Astrocyte (in vitro differentiated cells and primary cell): ENCODE data around the gene LYRM2. TPM values are rescaled to one million over a fixed set of nuclear protein-coding genes. Genes with fewer than 3 reads are reported as not detected.

Experiments used
- DNase-seq: peaks from one replicate; pipeline ENCODE4 v3.0.0-alpha.2; 2010; ENCODE audit warnings: low read depth
- FAIRE-seq: peaks from 2 replicates; lab custom pipeline; 2011; peaks lifted over from hg19 to GRCh38; lab: Jason Lieb, UNC
- H2AFZ ChIP-seq: 2 replicates; pipeline ENCODE4 v1.6.0; 2012; ENCODE audit warnings: low read depth, low read length, inconsistent platforms
- H3K27ac ChIP-seq: 2 replicates; pipeline ENCODE4 v1.5.1; 2011; ENCODE audit warnings: low read depth, low read length, inconsistent platforms
- H3K27me3 ChIP-seq: 2 replicates; pipeline ENCODE4 v1.6.0; 2011; ENCODE audit warnings: low read length, inconsistent platforms; ENCODE audit not compliant: insufficient read depth
- H3K36me3 ChIP-seq: 2 replicates; pipeline ENCODE4 v1.5.1; 2011; ENCODE audit warnings: low read length, inconsistent platforms; ENCODE audit not compliant: insufficient read depth
- H3K4me1 ChIP-seq: 2 replicates; pipeline ENCODE4 v1.5.1; 2011; ENCODE audit warnings: low read length, inconsistent platforms; ENCODE audit not compliant: insufficient read depth
- H3K4me2 ChIP-seq: 2 replicates; pipeline ENCODE4 v1.6.0; 2012; ENCODE audit warnings: low read length, inconsistent platforms
- H3K4me3 ChIP-seq: 2 replicates; pipeline ENCODE4 v1.5.1; 2011; ENCODE audit warnings: low read depth, mild to moderate bottlenecking, low read length, inconsistent platforms; ENCODE audit not compliant: insufficient read depth
- H3K79me2 ChIP-seq: 2 replicates; pipeline ENCODE4 v1.6.0; 2012; ENCODE audit warnings: mild to moderate bottlenecking, low read length, inconsistent platforms; ENCODE audit not compliant: insufficient read depth
- H3K9ac ChIP-seq: 2 replicates; pipeline ENCODE4 v1.6.0; 2012; ENCODE audit warnings: mild to moderate bottlenecking, low read length, inconsistent platforms
- H3K9me3 ChIP-seq: 2 replicates; pipeline ENCODE4 v1.5.1; 2012; ENCODE audit warnings: low read depth, mild to moderate bottlenecking, low read length, inconsistent platforms; ENCODE audit not compliant: insufficient read depth
- H4K20me1 ChIP-seq: 2 replicates; pipeline ENCODE4 v1.6.0; 2012; ENCODE audit warnings: low read length, inconsistent platforms; ENCODE audit not compliant: insufficient read depth
- H3K27ac Mint-ChIP-seq: one replicate; pipeline ENCODE4 v1.8.0; 2021; ENCODE audit warnings: mild to moderate bottlenecking, mixed read lengths; ENCODE audit not compliant: unreplicated experiment
- H3K27me3 Mint-ChIP-seq: one replicate; pipeline ENCODE4 v1.8.0; 2021; ENCODE audit warnings: low read depth, mixed read lengths; ENCODE audit not compliant: unreplicated experiment
- H3K36me3 Mint-ChIP-seq: one replicate; pipeline ENCODE4 v1.8.0; 2021; ENCODE audit warnings: low read depth, mixed read lengths; ENCODE audit not compliant: unreplicated experiment
- H3K4me1 Mint-ChIP-seq: one replicate; pipeline ENCODE4 v1.8.0; 2021; ENCODE audit warnings: low read depth, mixed read lengths; ENCODE audit not compliant: unreplicated experiment
- H3K4me3 Mint-ChIP-seq: one replicate; pipeline ENCODE4 v1.8.0; 2021; ENCODE audit warnings: mild to moderate bottlenecking, moderate library complexity, mixed read lengths; ENCODE audit not compliant: unreplicated experiment
- H3K9me3 Mint-ChIP-seq: one replicate; pipeline ENCODE4 v1.8.0; 2021; ENCODE audit warnings: mild to moderate bottlenecking, mixed read lengths; ENCODE audit not compliant: unreplicated experiment
- EZH2 ChIP-seq: IDR thresholded peaks from 2 replicates; pipeline ENCODE4 v1.6.1; 2012; ENCODE audit warnings: mild to moderate bottlenecking, low read length, inconsistent platforms; ENCODE audit not compliant: insufficient read depth
- total RNA-seq: library from RNA; stranded (reverse); gene quantifications from 2 replicates; pipeline ENCODE4 v1.2.1, GENCODE V29; 2021
- TF ChIP-seq, protein P1 (sequence below): IDR thresholded peaks from 2 replicates; pipeline ENCODE4 v1.5.1; 2011; ENCODE audit warnings: low read depth, mild to moderate bottlenecking, inconsistent platforms, low read length, moderate library complexity; ENCODE audit not compliant: insufficient read depth

Gene LYRM2
- total RNA-seq, 1 donor from 2014 or later: 39.2 TPM

GRCh38 chr6:89678531-89678930 lies 40.0 kb upstream of the LYRM2 start:
- no peak overlapping the region for H3K4me3 Mint-ChIP-seq

GRCh38 chr6:89675949-89676748 lies 37.6 kb upstream of the LYRM2 start:
- H3K9me3 ChIP-seq: no peaks in the 10 kb centered on the region
- no peak overlapping the region for H3K4me2 ChIP-seq
- H3K27ac Mint-ChIP-seq: no peak overlapping the region
- H3K27me3 ChIP-seq: no peaks in the 10 kb centered on the region
- peaks cover 1% of the 10 kb centered on the region for H3K4me1 Mint-ChIP-seq
- no peak overlapping the region for H3K4me3 Mint-ChIP-seq
- no peak overlapping the region for H3K27ac ChIP-seq
- H3K4me3 ChIP-seq: no peak overlapping the region
- H3K4me1 ChIP-seq: no peaks in the 10 kb centered on the region
- no peaks in the 10 kb centered on the region for H3K27me3 Mint-ChIP-seq
- peak; percentile 25 for DNase-seq
- no peaks in the 10 kb centered on the region for H3K79me2 ChIP-seq
- H4K20me1 ChIP-seq: no peaks in the 10 kb centered on the region
- H3K9ac ChIP-seq: no peak overlapping the region
- H3K36me3 ChIP-seq: peaks cover 70% of the 10 kb centered on the region
- TF ChIP-seq, protein P1, sequence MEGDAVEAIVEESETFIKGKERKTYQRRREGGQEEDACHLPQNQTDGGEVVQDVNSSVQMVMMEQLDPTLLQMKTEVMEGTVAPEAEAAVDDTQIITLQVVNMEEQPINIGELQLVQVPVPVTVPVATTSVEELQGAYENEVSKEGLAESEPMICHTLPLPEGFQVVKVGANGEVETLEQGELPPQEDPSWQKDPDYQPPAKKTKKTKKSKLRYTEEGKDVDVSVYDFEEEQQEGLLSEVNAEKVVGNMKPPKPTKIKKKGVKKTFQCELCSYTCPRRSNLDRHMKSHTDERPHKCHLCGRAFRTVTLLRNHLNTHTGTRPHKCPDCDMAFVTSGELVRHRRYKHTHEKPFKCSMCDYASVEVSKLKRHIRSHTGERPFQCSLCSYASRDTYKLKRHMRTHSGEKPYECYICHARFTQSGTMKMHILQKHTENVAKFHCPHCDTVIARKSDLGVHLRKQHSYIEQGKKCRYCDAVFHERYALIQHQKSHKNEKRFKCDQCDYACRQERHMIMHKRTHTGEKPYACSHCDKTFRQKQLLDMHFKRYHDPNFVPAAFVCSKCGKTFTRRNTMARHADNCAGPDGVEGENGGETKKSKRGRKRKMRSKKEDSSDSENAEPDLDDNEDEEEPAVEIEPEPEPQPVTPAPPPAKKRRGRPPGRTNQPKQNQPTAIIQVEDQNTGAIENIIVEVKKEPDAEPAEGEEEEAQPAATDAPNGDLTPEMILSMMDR: no peak
- TF ChIP-seq EZH2: no peak
- no peak overlapping the region for H2AFZ ChIP-seq
- peaks cover 24% of the 10 kb centered on the region for H3K36me3 Mint-ChIP-seq
- no peak for FAIRE-seq
- no peaks in the 10 kb centered on the region for H3K9me3 Mint-ChIP-seq

More at GRCh38 chr6:89678531-89678930, 40.0 kb upstream of the LYRM2 start:
- Histone ChIP-seq H2AFZ (no peak overlapping the region), H3K4me3 (no peak overlapping the region), H3K79me2 (no peaks in the 10 kb centered on the region), H3K27ac (no peak overlapping the region), H4K20me1 (peaks cover 3% of the 10 kb centered on the region), H3K9ac (no peak overlapping the region), H3K27me3 (no peaks in the 10 kb centered on the region), H3K4me2 (no peak overlapping the region), H3K9me3 (no peaks in the 10 kb centered on the region), H3K36me3 (peaks cover 54% of the 10 kb centered on the region), H3K4me1 (no peaks in the 10 kb centered on the region)
- no peak for DNase-seq
- peaks cover 1% of the 10 kb centered on the region for H3K4me1 Mint-ChIP-seq
- no peak for FAIRE-seq
- no peak overlapping the region for H3K27ac Mint-ChIP-seq
- no peaks in the 10 kb centered on the region for H3K27me3 Mint-ChIP-seq
- no peaks in the 10 kb centered on the region for H3K9me3 Mint-ChIP-seq
- H3K36me3 Mint-ChIP-seq: peaks cover 24% of the 10 kb centered on the region
- TF ChIP-seq EZH2: no peak
- TF ChIP-seq, protein P1: no peak
